ENCODE measurements around the gene ZNF473. TPM values are rescaled to one million over a fixed set of nuclear protein-coding genes. Genes with fewer than 3 reads are reported as not detected.

ZNF473 gene
- total and polyA plus RNA-seq, 2 of the 13 experiments (the other 11 are each of a cell fraction or from before 2014, with no cell fraction given): 5.8 to 11.9 TPM

GRCh38 chr19:50025022-50025793 lies 597 bp upstream of the ZNF473 start, which contains the start of gene VRK3 (continued):
- TF ChIP-seq MZF1 (CRISPR knock-in tag; IDR thresholded peaks at IDR 0.05; ENCODE audit: borderline replicate concordance) (0 out of 2 replicates have a peak, but pooled peaks have one; percentile 37), ZNF501 (CRISPR knock-in tag; IDR thresholded peaks at IDR 0.05) (no peak; the same call in 1 of the 2 replicates), TARDBP (CRISPR knock-in tag; IDR thresholded peaks at IDR 0.05) (peak; percentile 22; the same call in 1 of the 2 replicates), ZSCAN12 (CRISPR knock-in tag; IDR thresholded peaks at IDR 0.05) (0 out of 2 replicates have a peak, but pooled peaks have one; percentile 67), SKIL (CRISPR knock-in tag; IDR thresholded peaks at IDR 0.05; ENCODE audit: borderline replicate concordance) (no peak), NFKB2 (CRISPR knock-in tag; IDR thresholded peaks at IDR 0.05; ENCODE audit: borderline replicate concordance) (peak; percentile 75; the same call in 1 of the 2 replicates), SRF (IDR thresholded peaks at IDR 0.05; ENCODE audit: low read depth, low read length) (no peak), ZNF317 (CRISPR knock-in tag; IDR thresholded peaks at IDR 0.05) (peak; percentile 35; the same call in 1 of the 2 replicates), PCBP1 (IDR thresholded peaks at IDR 0.05; ENCODE audit: borderline replicate concordance, low read depth, low read length) (no peak), ZNF280D (CRISPR knock-in tag; IDR thresholded peaks at IDR 0.05) (0 out of 2 replicates have a peak, but pooled peaks have one; percentile 41), AGO2 (optimal IDR thresholded peaks at IDR 0.05; ENCODE audit: low read depth, low read length) (peak; percentile 38), ZNF777 (CRISPR knock-in tag; IDR thresholded peaks at IDR 0.05) (peak; percentile 96), ZNF691 (CRISPR knock-in tag; IDR thresholded peaks at IDR 0.05; ENCODE audit: borderline replicate concordance, low read depth) (0 out of 2 replicates have a peak, but pooled peaks have one; percentile 25), ZNF260 (CRISPR knock-in tag; IDR thresholded peaks at IDR 0.05; ENCODE audit: borderline replicate concordance, low read depth) (no peak), LBX2 (CRISPR knock-in tag; IDR thresholded peaks at IDR 0.05; ENCODE audit: borderline replicate concordance) (no peak), ATF5 (CRISPR knock-in tag; IDR thresholded peaks at IDR 0.05; ENCODE audit: low read depth) (no peak), BRD4 (CRISPR knock-in tag; IDR thresholded peaks at IDR 0.05) (no peak), SP4 (CRISPR knock-in tag; IDR thresholded peaks at IDR 0.05) (peak; percentile 22), ZNF703 (CRISPR knock-in tag; IDR thresholded peaks at IDR 0.05; ENCODE audit: borderline replicate concordance) (no peak), HNRNPLL (IDR thresholded peaks at IDR 0.05; ENCODE audit: low read depth, low read length, poor library complexity, severe bottlenecking) (peak; percentile 78)
